HG02610 (cell line): ENCODE measurements around the gene WWC2.

Source experiments
- ATAC-seq: cut with Tn5 transposase; IDR thresholded peaks from one replicate; pipeline ENCODE4 v1.9.1; 2021; ENCODE audit warnings: mild to moderate bottlenecking, moderate library complexity; ENCODE audit not compliant: unreplicated experiment

Gene WWC2

DNA sequence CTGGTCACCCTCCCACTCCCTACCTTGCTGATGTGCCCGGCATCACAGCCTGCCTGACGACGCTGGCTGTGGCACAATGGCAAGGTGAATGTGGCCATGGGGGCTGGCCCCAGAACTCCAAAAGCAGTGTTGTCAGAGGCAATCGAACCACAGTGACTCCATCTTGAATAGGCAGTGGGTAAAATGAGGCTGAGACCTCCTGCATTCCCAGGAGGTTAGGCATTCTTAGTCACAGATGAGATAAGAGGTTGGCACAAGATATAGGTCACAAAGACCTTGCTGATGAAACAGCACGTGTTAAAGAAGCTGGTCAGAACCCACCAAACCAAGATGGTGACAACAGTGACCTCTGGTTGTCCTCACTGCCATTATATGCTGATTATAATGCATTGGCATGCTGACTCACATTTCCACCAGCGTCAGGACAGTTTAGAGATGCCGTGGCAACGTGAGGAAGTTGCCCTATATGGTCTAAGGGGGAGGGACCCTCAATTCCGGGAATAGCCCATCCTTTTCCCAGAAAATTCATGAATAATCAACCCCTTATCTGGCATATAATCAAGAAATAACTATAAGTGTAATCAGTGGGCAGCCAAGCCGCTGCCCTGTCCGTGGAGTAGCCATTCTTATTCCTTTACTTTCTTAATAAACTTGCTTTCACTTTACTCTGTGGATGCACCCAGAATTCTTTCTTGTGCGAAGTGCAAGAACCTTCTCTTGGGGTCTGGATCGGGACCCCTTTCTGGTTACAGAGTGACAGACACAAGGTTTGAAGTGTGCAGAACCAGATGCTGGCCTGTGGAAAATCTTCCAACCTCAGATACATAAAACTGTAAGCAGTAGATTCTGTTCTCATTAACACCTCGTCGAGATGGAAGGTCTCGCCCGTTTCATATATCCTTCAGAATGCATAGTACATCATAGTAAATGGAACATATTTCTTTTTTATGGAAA lies 249.9 kb downstream of the WWC2 start:
- ATAC-seq: no peak

DNA sequence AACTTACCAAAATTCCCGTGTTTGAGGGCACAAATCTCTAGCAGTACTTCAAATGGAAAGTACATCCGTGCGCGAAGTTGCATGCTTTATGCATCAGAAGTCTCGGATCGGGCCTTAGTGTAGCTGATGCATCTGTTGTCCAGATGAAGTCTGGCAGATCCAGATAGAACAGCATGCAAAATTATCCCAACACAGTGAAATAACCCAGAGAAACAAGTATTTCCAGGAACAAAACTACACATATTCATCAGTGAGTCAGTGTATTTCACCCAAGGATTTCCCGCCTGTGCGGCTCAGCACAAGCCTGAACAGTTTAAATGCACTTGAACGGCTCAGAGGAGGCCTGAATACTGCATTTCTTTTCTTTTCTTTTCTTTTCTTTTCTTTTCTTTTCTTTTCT lies 250.6 kb downstream of the WWC2 start:
- no peak for ATAC-seq

GRCh38 chr4:183350317-183351071 lies 251.4 kb downstream of the WWC2 start:
- no peak for ATAC-seq

GRCh38 chr4:183352546-183352945 lies 253.5 kb downstream of the WWC2 start:
- no peak for ATAC-seq

GRCh38 chr4:183353557-183353956 lies 254.5 kb downstream of the WWC2 start:
- no peak for ATAC-seq

DNA sequence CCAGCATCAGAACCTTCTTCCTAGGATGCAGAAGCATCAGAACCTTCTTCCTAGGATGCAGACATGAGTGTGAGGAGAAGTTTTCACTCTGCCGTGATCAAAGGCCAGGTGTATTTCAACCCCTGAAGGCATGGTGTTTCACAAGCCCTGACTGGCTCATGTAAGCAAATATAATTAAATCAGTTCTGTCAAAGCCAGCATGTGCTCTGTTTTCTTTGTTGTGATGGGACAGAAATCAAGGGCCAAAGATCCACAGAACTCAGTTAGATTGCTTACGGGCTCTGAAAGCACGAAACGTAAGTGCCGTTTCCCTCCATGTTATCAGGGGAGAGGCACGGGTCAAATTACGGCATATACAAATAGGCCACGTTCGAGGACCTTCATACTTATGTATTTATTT lies 255.2 kb downstream of the WWC2 start:
- ATAC-seq: no peak

DNA sequence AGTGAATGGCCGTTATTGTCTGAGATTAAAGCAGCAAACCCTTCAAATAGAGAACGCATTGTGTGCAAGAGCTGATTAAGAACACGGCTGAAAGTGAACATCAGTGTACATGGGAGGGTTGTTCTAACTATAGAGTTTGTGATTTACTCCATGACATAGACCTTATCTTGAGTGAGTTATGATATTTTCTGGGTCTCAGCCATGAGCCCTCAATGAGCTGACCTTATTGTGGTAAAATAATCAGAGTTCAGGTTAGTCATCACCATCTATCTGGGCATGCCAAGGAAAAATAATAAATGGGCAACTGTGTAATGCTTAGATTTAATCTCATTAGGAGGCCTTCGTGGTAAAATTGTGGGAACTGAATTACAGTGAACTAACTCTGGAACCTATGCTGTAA lies 256.3 kb downstream of the WWC2 start:
- no peak for ATAC-seq

DNA sequence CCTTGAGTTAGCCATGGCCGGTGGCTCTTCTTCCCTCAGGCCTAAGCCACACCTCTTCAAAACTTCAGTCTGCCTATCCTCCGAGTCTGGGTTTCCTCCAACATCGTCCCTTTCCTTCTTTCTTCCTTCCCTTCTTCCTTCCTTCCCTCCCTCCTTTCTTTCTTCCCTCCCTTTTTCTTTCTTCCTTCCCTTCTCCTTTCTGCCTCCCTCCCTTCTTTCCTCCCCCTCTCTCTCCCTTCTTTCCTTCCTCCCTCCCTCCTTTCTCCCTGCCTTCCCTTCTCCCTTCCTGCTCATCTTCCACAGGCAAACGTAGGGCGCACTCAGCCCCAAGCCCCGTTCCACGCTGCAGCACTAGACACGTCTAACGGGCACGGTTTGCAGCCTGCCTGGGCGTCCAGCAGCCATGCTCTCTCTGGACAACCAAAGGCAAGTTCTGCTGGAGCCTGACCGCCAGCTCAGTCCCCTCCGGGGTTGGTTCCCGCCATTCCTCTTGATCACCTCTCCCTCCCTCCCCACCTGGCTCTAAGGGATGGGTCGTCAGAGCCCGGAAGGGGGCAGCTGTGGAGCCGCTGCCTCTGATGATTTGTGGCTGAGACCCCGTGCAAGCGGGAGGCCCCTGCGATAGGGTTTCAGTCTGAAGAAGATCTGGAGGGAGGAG lies 257.2 kb downstream of the WWC2 start:
- ATAC-seq: no peak

GRCh38 chr4:183356931-183357675 lies 258.0 kb downstream of the WWC2 start:
- no peak for ATAC-seq

DNA sequence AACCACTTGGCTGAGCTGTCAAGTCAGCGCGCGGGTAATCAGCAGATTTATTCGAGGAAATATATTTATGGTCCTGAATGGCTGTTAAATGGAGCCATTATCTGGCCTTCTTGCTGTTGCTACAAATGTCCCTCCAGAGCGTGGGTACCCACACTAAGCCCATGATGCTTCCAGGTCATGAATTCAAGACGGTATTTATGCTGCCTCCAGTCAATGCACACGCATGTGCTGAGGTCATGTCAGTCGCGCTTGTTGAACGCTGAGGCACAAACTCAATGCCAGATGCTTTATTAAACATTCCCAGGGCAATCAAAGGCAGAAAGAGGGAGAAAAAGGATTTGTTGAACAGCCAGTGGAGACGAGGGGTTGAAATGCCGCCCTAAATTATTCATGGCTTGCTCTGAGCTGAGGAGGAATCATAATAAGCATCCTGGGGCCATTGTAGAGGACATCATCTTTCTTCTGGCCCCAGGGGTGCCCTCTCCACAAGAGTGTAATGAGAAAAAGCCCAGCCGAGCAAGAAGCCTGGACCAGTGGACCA lies 259.2 kb downstream of the WWC2 start:
- ATAC-seq: no peak

DNA sequence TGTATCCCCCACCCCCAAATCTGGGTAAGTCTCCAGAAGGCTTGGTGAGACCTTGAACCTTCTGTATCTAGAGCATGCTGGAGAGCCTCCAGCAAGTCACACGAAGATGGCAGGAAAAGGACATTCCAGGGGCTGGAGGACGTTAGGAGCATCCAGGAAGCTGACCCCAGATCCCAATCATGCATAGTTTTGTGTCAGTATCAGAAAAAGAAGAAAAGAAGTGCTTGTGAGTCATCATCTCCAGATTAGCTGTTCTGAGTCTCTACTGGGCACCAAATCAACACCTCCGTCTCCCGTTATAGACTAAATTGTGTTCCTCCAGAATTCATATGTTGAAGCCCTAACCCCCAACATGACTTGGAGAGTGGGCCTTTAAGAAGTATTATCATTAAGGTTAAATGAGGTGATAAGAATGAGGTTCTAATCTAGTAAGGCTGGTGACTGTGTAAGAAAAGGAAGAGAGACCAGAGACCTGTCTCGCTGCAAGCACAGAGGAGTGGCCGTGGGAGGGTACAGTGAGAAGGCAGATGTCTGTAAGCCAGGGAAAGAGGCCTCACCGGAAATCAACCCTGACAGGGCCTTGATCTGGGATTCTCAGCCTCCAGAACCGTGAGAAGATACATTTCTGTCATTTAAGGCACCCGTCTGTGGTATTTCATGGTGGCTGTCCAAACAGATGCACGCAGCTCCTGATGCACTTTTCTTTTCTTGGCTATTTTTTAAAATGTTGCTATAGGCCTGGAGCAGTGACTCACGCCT lies 261.3 kb downstream of the WWC2 start:
- ATAC-seq: no peak

DNA sequence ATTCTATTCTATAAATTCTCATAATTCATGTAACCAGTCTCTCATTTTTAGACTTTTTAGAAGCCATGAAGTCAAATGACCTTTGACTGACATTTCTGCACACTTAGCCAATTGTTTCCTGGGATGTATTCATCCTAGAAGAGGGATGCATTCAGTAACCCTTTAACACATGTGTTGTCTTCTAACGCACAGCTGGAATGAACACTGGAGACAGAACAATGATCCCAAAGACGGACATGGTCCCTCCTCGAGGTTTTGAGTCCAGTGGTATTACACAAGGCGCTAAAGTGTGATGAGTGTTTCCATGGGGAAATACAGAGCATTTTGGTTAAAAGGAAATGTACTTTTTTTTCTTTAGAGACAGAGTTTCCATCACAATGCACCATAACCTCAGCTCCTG lies 263.0 kb downstream of the WWC2 start:
- ATAC-seq: no peak

GRCh38 chr4:183362916-183363542 lies 264.0 kb downstream of the WWC2 start:
- ATAC-seq: no peak

DNA sequence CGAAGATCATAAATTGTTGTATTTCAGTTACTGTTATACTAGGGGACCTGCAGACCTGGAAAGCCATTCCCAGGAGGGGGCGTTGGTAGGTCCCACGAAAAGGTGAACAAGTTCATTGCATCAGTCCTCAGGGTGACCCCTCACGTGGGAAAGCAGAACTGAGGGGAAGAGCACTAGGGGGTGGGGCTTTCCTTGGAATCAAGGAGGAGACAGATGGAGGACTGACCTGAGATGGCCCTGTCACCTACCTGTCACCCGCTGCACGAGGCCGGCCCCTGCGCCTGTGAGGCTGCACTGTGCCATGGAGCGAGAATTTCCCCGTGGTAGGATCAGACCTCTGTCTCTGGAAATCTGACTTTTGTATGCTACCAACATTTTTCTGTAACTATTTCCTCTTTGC lies 265.0 kb downstream of the WWC2 start:
- no peak for ATAC-seq

- no peak for ATAC-seq
Observed at GRCh38 chr4:183366206-183366835, 267.3 kb downstream of the WWC2 start.

- ATAC-seq: no peak
Observed at GRCh38 chr4:183369073-183369472, 270.0 kb downstream of the WWC2 start.
